Vagina (tissue), 2 donors: ENCODE results near the gene AKAP6. TPM values are rescaled to one million over a fixed set of nuclear protein-coding genes. Genes with fewer than 3 reads are reported as not detected.

Experiments
- DNase-seq, 2 donors: peaks; one replicate each; pipeline ENCODE4 v3.0.0-alpha.2; 2017; ENCODE audit errors: extremely low spot score in 2 of 2
- H3K27ac ChIP-seq: fragments of 200-600 bp; sonication (generic); one replicate; pipeline ENCODE4 v1.5.1; 2019
- H3K27me3 ChIP-seq: fragments of 200-600 bp; sonication (generic); one replicate; pipeline ENCODE4 v1.5.1; 2019
- H3K36me3 ChIP-seq, 2 donors: fragments of 200-600 bp; sonication (generic); one replicate each; pipeline ENCODE4 v1.5.1; 2017 to 2019
- H3K4me1 ChIP-seq: fragments of 200-600 bp; sonication (generic); one replicate; pipeline ENCODE4 v1.5.1; 2019
- H3K4me3 ChIP-seq, 2 donors: fragments of 200-600 bp; sonication (generic); 1 replicate in 1 of 2; 2 replicates in 1 of 2; pipeline ENCODE4 v1.5.1; 2016 to 2019
- H3K9me3 ChIP-seq: fragments of 200-600 bp; sonication (generic); one replicate; pipeline ENCODE4 v1.5.1; 2019
- POLR2A ChIP-seq, 2 donors: fragments of 450-650 bp; IDR thresholded peaks; one replicate each; pipeline ENCODE4 v1.6.1; 2017; ENCODE audit warnings: antibody characterized with exemption in 2 of 2, mild to moderate bottlenecking in 2 of 2, moderate library complexity in 2 of 2
- POLR2AphosphoS5 ChIP-seq, 2 donors: sonication (generic); formaldehyde crosslinking; IDR thresholded peaks; one replicate each; pipeline ENCODE4 v1.9.0; 2017; ENCODE audit warnings: antibody characterized with exemption in 2 of 2, mild to moderate bottlenecking in 2 of 2, low read depth in 1 of 2; ENCODE audit not compliant: insufficient read depth in 1 of 2
- intact Hi-C: fragments of 100-400 bp; cut with DNase I; formaldehyde crosslinking; loops from one replicate; pipeline ENCODE4 v1.15.1; 2023
- total RNA-seq: library from RNA; depleted of rRNA; stranded (reverse); fragments of >200 nt; gene quantifications from one replicate; pipeline ENCODE4 v1.2.3, GENCODE V29; 2016
- TF ChIP-seq, protein P1 (sequence below), 3 experiments: fragments of 450-650 bp in 2 of 3; fragments of 200-600 bp in 1 of 3; sonication (generic) in 1 of 3; IDR thresholded peaks; one replicate each; pipeline ENCODE4 v1.5.1; 2017 to 2019; ENCODE audit warnings: antibody characterized with exemption in 3 of 3, mild to moderate bottlenecking in 2 of 3, moderate library complexity in 2 of 3

AKAP6 gene
- total RNA-seq, 1 donor from 2014 or later: 3.9 TPM

DNA sequence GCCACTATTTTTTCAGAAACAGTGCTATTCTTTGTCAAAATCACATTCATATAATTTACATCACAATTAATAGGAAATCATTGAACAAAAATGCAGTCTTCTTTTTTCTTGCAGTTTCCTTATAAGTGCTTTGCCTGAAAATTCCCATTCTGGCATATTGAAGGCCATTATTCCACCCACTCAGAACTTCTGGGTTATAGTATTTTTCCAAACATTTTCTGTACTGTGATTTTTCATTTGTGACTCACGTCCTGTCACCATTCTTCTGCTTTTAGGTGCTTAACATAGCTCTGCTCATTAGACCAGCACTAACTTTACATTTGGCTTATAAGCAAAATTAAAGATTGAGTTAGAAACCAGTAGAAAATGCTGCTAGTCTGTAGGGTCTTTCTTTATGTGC lies 368.6 kb downstream of the AKAP6 start:
- Histone ChIP-seq H3K27me3 (no peaks in the 10 kb centered on the region), H3K4me3 (no peak overlapping the region), H3K36me3 (no peaks in the 10 kb centered on the region), H3K4me1 (peaks cover 7% of the 10 kb centered on the region), H3K9me3 (no peaks in the 10 kb centered on the region), H3K27ac (no peak overlapping the region)
- intact Hi-C loops: no loop called here
- no peak for DNase-seq
- TF ChIP-seq, protein P1, sequence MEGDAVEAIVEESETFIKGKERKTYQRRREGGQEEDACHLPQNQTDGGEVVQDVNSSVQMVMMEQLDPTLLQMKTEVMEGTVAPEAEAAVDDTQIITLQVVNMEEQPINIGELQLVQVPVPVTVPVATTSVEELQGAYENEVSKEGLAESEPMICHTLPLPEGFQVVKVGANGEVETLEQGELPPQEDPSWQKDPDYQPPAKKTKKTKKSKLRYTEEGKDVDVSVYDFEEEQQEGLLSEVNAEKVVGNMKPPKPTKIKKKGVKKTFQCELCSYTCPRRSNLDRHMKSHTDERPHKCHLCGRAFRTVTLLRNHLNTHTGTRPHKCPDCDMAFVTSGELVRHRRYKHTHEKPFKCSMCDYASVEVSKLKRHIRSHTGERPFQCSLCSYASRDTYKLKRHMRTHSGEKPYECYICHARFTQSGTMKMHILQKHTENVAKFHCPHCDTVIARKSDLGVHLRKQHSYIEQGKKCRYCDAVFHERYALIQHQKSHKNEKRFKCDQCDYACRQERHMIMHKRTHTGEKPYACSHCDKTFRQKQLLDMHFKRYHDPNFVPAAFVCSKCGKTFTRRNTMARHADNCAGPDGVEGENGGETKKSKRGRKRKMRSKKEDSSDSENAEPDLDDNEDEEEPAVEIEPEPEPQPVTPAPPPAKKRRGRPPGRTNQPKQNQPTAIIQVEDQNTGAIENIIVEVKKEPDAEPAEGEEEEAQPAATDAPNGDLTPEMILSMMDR (IDR thresholded peaks at IDR 0.05): no peak
- no peak for TF ChIP-seq POLR2AphosphoS5 (IDR thresholded peaks at IDR 0.05; ENCODE audit: insufficient read depth in 1 of 2, low read depth in 1 of 2)

DNA sequence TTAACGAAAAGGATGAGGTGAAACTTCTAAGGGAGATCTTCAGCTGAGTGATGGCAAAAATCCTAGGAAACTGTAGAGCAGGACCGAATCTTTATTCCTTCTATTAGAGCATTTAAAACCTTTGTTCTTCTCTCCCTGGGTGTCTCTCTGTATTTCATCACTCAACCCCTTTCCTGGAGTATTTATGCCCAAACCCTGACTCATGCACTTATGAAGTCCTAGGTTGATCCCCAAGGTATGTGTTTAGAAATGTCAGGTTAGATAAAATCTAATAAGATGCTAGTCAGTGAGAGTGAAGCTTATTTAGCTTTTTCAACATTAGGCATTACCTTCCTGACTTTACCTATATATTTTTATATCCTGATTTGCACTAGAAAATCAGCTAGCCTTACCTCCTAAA lies 369.7 kb downstream of the AKAP6 start:
- DNase-seq: no peak
- H3K4me3 ChIP-seq: no peak overlapping the region
- peaks cover 12% of the 10 kb centered on the region for H3K4me1 ChIP-seq
- intact Hi-C loops: no loop called here
- TF ChIP-seq, protein P1 (IDR thresholded peaks at IDR 0.05): no peak
- TF ChIP-seq POLR2A (IDR thresholded peaks at IDR 0.05): no peak
- no peak for TF ChIP-seq POLR2AphosphoS5 (IDR thresholded peaks at IDR 0.05; ENCODE audit: insufficient read depth in 1 of 2, low read depth in 1 of 2)
- no peak overlapping the region for H3K27ac ChIP-seq
- H3K27me3 ChIP-seq: no peaks in the 10 kb centered on the region
- H3K9me3 ChIP-seq: no peaks in the 10 kb centered on the region
- H3K36me3 ChIP-seq: no peaks in the 10 kb centered on the region

DNA sequence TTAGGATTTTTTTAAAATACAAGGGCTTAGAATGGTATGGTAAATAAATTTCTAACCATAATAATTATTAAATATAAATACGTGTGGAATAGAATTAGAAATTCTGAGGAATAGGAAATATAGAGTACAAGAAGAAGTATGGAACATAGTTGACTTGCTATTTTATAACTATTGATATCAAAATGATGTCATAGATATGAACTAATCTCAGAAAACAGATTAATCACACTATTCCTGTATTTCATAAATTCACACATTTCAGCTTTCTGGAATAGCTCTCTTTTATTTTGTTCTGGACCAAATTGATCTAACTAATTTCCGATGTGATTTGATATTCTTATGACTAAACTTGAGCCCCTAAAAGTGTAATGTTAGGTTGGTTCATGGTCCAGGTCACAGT lies 372.4 kb downstream of the AKAP6 start:
- TF ChIP-seq, protein P1 (IDR thresholded peaks at IDR 0.05): no peak
- TF ChIP-seq POLR2AphosphoS5 (IDR thresholded peaks at IDR 0.05; ENCODE audit: insufficient read depth in 1 of 2, low read depth in 1 of 2): no peak
- no peak overlapping the region for H3K4me3 ChIP-seq
- no peaks in the 10 kb centered on the region for H3K9me3 ChIP-seq
- H3K27ac ChIP-seq: no peak overlapping the region
- no peak for DNase-seq
- intact Hi-C loops: no loop called here
- no peaks in the 10 kb centered on the region for H3K36me3 ChIP-seq
- H3K27me3 ChIP-seq: no peaks in the 10 kb centered on the region
- H3K4me1 ChIP-seq: peaks cover 12% of the 10 kb centered on the region

DNA sequence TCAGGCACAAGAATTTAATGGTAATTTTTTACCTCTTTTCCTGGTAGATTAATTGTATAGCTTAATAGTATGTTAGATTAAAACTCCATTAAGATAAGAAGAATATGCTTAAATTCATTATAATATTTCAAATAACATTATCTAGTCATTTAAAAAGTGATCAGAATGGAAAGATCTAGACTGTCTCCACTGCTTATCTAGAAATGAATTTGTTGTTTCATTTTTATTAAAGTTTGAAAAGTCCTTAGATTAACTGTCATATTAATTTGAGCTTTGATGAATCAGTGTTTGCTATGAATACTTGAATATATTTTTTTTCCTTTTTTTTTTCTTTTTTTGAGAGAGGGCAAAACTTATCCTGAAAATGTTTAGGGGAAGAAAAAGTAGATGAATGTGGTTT lies 373.0 kb downstream of the AKAP6 start:
- Histone ChIP-seq H3K27ac (peak overlapping the region; percentile 52), H3K27me3 (no peaks in the 10 kb centered on the region), H3K4me3 (no peak overlapping the region), H3K4me1 (peaks cover 12% of the 10 kb centered on the region), H3K9me3 (no peaks in the 10 kb centered on the region), H3K36me3 (no peaks in the 10 kb centered on the region)
- intact Hi-C loops: no loop called here
- TF ChIP-seq POLR2AphosphoS5 (IDR thresholded peaks at IDR 0.05; ENCODE audit: insufficient read depth in 1 of 2, low read depth in 1 of 2): no peak
- TF ChIP-seq, protein P1 (IDR thresholded peaks at IDR 0.05): no peak
- no peak for DNase-seq

DNA sequence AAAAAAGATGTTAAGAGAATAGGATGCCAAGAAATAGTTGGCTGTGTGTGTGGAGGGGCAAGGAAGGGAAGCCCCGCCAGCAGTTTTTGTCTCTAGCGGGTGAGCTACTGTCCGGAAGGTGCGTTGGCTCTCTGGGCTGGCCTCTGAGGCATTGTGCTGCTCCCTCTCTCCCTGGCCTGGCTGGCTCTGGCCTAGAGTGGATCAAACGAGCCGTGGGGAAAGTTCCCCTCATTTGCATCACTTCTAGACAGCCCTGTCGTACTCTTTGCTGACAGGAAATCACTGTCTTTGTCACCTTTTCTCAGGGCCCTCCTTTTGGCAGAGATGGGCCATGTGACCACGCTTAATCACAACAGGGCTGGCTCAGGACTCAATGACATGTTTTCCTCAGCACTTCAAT lies 373.5 kb downstream of the AKAP6 start:
- intact Hi-C loops: no loop called here
- H3K4me1 ChIP-seq: peaks cover 12% of the 10 kb centered on the region
- no peaks in the 10 kb centered on the region for H3K36me3 ChIP-seq
- no peak overlapping the region for H3K4me3 ChIP-seq
- no peak for TF ChIP-seq POLR2AphosphoS5 (IDR thresholded peaks at IDR 0.05; ENCODE audit: insufficient read depth in 1 of 2, low read depth in 1 of 2)
- TF ChIP-seq, protein P1 (IDR thresholded peaks at IDR 0.05): no peak
- TF ChIP-seq POLR2A (IDR thresholded peaks at IDR 0.05): no peak
- H3K27me3 ChIP-seq: no peaks in the 10 kb centered on the region
- no peaks in the 10 kb centered on the region for H3K9me3 ChIP-seq
- H3K27ac ChIP-seq: peak overlapping the region; percentile 52
- no peak for DNase-seq
